ENCODE results near the gene NTM.
A peak's percentile ranks its signal among the peaks of the same experiment; 100 is the strongest.

Gene NTM

GRCh38 chr11:131704682-131705081, 334.3 kb downstream of the NTM start:
- no peak for DNase-seq

GRCh38 chr11:131710511-131710910, 340.1 kb downstream of the NTM start:
- DNase-seq, result no peak

GRCh38 chr11:131712897-131713296, 342.5 kb downstream of the NTM start:
- no peak for DNase-seq

GRCh38 chr11:131713529-131714134, 343.2 kb downstream of the NTM start:
- DNase-seq, result no peak

GRCh38 chr11:131717616-131718015, 347.2 kb downstream of the NTM start:
- DNase-seq, result no peak

GRCh38 chr11:131723088-131723487, 352.7 kb downstream of the NTM start:
- DNase-seq, result no peak

GRCh38 chr11:131724436-131724975, 354.1 kb downstream of the NTM start:
- no peak for DNase-seq

- no peak for DNase-seq
Observed at GRCh38 chr11:131734871-131735270, 364.5 kb downstream of the NTM start.

- no peak for DNase-seq
Observed at GRCh38 chr11:131737357-131737756, 366.9 kb downstream of the NTM start.

GRCh38 chr11:131739243-131739882, 368.9 kb downstream of the NTM start:
- DNase-seq, result no peak

GRCh38 chr11:131744847-131745246, 374.4 kb downstream of the NTM start:
- DNase-seq, result no peak

- DNase-seq, result no peak
Observed at GRCh38 chr11:131745405-131745804, 375.0 kb downstream of the NTM start.

GRCh38 chr11:131746201-131746600, 375.8 kb downstream of the NTM start:
- DNase-seq, result no peak

GRCh38 chr11:131748151-131749050, 378.0 kb downstream of the NTM start:
- peak in 49 of 56 donors; percentile 5 to 85 (median 53) for DNase-seq

- no peak for DNase-seq
Observed at GRCh38 chr11:131749101-131749500, 378.7 kb downstream of the NTM start.

- DNase-seq, result no peak
Observed at GRCh38 chr11:131750152-131750551, 379.7 kb downstream of the NTM start.

- no peak for DNase-seq
Observed at GRCh38 chr11:131750692-131751091, 380.3 kb downstream of the NTM start.

- DNase-seq, result no peak
Observed at GRCh38 chr11:131754671-131755070, 384.3 kb downstream of the NTM start.

GRCh38 chr11:131756479-131757110, 386.2 kb downstream of the NTM start:
- no peak for DNase-seq

GRCh38 chr11:131758726-131759125, 388.3 kb downstream of the NTM start:
- no peak for DNase-seq

- DNase-seq, result no peak
Observed at GRCh38 chr11:131759140-131759539, 388.7 kb downstream of the NTM start.

All from amygdala (tissue), 56 donors.